Duodenal mucosa (tissue), 2 donors: ENCODE measurements around the gene AJAP1.

Experiments
- H3K27ac ChIP-seq: one replicate; pipeline ENCODE4 v1.7.0; 2013; ENCODE audit warnings: low read depth, low read length
- H3K27me3 ChIP-seq, 2 donors: one replicate each; pipeline ENCODE4 v1.7.0; 2013; ENCODE audit warnings: low read length in 2 of 2, control low read depth in 1 of 2; ENCODE audit not compliant: insufficient read depth in 2 of 2, control insufficient read depth in 1 of 2
- H3K36me3 ChIP-seq, 2 donors: one replicate each; pipeline ENCODE4 v1.7.0; 2013; ENCODE audit warnings: low read length in 2 of 2, control low read depth in 1 of 2; ENCODE audit not compliant: insufficient read depth in 2 of 2, control insufficient read depth in 1 of 2
- H3K4me1 ChIP-seq, 2 donors: one replicate each; pipeline ENCODE4 v1.7.0; 2013; ENCODE audit warnings: low read length in 2 of 2, control low read depth in 1 of 2; ENCODE audit not compliant: insufficient read depth in 2 of 2, control insufficient read depth in 1 of 2
- H3K4me3 ChIP-seq, 2 donors: one replicate each; pipeline ENCODE4 v1.7.0; 2013; ENCODE audit warnings: low read length in 2 of 2, low read depth in 1 of 2
- H3K9ac ChIP-seq, 2 donors: one replicate each; pipeline ENCODE4 v1.7.0; 2013; ENCODE audit warnings: low read length in 2 of 2, low read depth in 1 of 2
- H3K9me3 ChIP-seq, 2 donors: one replicate each; pipeline ENCODE4 v1.7.0; 2013; ENCODE audit warnings: low read length in 2 of 2, control low read depth in 1 of 2; ENCODE audit not compliant: control insufficient read depth in 1 of 2

The AJAP1 gene

DNA sequence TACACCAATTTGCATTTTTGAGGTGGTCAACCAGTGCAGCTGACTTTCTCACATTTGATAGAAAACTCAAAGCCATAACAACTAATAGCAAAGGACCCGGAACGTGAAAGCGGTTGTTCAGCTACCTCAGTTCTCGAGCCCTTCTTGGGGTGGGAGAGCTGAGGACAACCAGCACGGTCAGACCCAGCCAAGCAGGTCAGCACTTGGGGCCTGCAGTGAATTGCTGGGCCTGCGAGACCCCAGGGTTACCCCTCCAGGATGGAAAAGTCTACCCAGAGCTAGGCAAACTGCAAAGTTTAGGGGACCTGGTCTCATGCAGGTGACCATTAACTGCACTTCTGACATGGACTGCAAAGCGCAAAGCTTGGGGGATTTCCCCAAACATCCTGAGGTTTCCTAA, 23.8 kb upstream of the AJAP1 start:
- Histone ChIP-seq H3K27ac (no peak overlapping the region), H3K27me3 (no peaks in the 10 kb centered on the region), H3K36me3 (no peaks in the 10 kb centered on the region), H3K9ac (no peak overlapping the region), H3K4me1 (no peaks in the 10 kb centered on the region), H3K4me3 (no peak overlapping the region), H3K9me3 (no peaks in the 10 kb centered on the region)

DNA sequence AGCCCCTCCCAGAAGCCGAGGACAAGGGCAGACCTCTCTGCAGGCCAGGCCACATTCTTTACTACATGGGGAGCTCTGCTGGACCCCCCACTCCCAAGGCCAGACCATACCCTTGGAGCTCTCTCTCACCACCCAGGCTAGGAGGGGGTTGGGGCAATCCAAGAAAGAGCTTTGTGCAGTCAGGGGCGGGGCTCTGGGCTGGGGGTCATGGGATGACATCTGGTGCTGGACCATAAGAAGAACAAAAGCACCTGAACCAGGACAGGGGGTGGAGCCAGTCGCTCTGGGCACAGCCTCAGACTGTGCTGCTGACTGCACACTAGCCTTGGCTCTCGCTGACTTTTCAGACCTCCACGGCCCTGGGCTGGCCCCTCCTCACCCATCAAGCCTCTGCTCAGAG, 23.1 kb upstream of the AJAP1 start:
- H3K27me3 ChIP-seq, result no peaks in the 10 kb centered on the region
- H3K4me3 ChIP-seq, result no peak overlapping the region
- H3K9ac ChIP-seq, result no peak overlapping the region
- no peaks in the 10 kb centered on the region for H3K9me3 ChIP-seq
- H3K36me3 ChIP-seq, result no peaks in the 10 kb centered on the region
- no peak overlapping the region for H3K27ac ChIP-seq
- H3K4me1 ChIP-seq, result no peaks in the 10 kb centered on the region

GRCh38 chr1:4633346-4633745, 21.1 kb upstream of the AJAP1 start:
- no peak overlapping the region for H3K4me3 ChIP-seq
- H3K4me1 ChIP-seq, result no peaks in the 10 kb centered on the region
- no peaks in the 10 kb centered on the region for H3K36me3 ChIP-seq
- no peaks in the 10 kb centered on the region for H3K9me3 ChIP-seq
- no peak overlapping the region for H3K9ac ChIP-seq
- no peaks in the 10 kb centered on the region for H3K27me3 ChIP-seq
- no peak overlapping the region for H3K27ac ChIP-seq

DNA sequence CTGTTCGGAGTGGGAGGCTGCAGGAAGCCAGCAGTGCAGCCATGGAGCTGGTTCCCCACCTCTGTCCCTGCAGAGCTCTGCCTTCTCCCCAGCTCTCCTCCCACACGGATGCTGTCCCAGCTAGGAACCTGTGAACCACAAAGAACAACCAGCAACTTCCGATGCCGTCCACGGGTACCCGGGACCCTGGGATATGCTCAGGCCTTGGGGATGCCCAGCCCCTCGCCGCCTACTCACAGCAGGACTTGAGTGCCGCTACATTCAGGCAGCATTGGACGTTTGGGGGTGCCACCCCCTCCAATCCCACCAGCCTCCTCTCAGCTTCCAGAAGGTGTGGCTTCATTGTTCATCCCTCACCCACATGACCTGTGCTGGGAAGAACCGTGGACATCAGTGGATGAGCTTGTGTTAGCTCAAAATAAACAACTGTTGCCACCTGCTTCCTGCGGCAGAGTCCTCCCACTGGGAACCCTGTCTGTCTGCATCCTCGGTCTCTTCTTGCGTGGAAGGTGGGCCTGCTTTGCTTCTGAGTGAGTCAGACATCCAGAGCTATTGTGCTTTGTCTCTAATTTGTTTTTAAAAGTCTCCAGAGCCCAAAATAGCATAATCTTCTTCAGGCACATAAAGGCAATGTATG, 20.1 kb upstream of the AJAP1 start:
- H3K27ac ChIP-seq, result no peak overlapping the region
- no peak overlapping the region for H3K4me3 ChIP-seq
- no peaks in the 10 kb centered on the region for H3K4me1 ChIP-seq
- no peaks in the 10 kb centered on the region for H3K9me3 ChIP-seq
- no peaks in the 10 kb centered on the region for H3K27me3 ChIP-seq
- no peak overlapping the region for H3K9ac ChIP-seq
- H3K36me3 ChIP-seq, result no peaks in the 10 kb centered on the region

GRCh38 chr1:4634793-4635406, 19.5 kb upstream of the AJAP1 start:
- H3K4me3 ChIP-seq, result no peak overlapping the region
- H3K27me3 ChIP-seq, result no peaks in the 10 kb centered on the region
- H3K36me3 ChIP-seq, result no peaks in the 10 kb centered on the region
- H3K9me3 ChIP-seq, result no peaks in the 10 kb centered on the region
- H3K4me1 ChIP-seq, result no peaks in the 10 kb centered on the region
- H3K27ac ChIP-seq, result no peak overlapping the region
- H3K9ac ChIP-seq, result no peak overlapping the region

DNA sequence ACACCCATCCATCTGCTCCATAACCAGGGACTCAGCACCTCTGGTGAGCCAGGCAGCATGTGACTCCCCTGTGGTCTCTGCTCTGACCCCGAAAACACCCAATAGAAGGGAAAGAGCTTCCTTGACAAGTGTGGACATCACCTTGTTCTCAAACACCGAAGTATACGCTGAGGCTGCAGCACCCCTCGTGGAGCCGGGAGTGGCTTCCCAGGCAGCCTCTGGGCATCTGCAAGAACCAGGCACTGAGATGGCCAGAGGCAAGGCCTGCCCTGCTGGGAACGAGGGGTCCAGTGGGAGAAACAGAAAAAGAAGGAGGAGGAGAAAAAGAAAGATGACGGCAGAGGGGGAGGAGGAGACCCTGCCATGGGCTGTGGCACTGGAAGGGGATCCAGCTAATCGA, 18.2 kb upstream of the AJAP1 start:
- no peaks in the 10 kb centered on the region for H3K9me3 ChIP-seq
- H3K36me3 ChIP-seq, result no peaks in the 10 kb centered on the region

DNA sequence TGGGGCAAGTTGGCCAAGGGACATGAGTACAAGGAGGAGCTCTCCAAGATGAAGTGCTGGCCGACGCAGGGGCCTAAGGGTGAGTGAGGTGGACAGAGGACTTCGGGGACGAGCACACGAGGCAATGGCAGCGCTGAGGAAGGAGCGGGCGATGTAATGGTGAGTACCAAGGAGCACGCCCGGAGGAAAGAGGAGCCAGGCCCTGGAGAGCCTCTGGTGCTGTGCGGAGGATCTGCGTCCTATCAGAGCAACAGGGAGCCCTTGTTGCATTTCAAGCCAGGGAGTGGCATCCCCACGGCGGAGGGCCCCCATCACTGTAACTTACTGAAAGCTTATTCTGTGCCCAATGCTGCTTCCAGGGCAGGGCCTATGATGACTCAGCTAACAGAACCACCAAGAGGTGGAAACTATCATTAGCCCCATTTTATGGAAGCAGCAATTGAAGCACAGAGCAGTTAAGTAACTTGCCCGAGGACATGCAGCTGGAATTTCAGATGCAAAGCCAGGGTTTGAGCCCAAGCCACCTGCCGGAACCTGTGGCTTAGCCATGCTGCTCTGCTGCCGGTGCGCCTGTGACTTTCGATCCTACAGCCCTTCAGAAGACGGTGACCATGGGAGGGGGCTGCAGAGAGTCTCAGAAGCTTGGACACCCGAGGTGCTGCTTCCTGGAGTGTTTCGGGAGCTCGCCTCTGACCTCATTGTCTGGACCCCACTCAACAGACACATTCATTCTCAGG, 17.6 kb upstream of the AJAP1 start:
- H3K9me3 ChIP-seq, result no peaks in the 10 kb centered on the region

More for the DNA sequence above, 18.2 kb upstream of the AJAP1 start:
- Histone ChIP-seq H3K4me1 (no peaks in the 10 kb centered on the region), H3K27ac (no peak overlapping the region), H3K27me3 (no peaks in the 10 kb centered on the region), H3K9ac (no peak overlapping the region), H3K4me3 (no peak overlapping the region)

DNA sequence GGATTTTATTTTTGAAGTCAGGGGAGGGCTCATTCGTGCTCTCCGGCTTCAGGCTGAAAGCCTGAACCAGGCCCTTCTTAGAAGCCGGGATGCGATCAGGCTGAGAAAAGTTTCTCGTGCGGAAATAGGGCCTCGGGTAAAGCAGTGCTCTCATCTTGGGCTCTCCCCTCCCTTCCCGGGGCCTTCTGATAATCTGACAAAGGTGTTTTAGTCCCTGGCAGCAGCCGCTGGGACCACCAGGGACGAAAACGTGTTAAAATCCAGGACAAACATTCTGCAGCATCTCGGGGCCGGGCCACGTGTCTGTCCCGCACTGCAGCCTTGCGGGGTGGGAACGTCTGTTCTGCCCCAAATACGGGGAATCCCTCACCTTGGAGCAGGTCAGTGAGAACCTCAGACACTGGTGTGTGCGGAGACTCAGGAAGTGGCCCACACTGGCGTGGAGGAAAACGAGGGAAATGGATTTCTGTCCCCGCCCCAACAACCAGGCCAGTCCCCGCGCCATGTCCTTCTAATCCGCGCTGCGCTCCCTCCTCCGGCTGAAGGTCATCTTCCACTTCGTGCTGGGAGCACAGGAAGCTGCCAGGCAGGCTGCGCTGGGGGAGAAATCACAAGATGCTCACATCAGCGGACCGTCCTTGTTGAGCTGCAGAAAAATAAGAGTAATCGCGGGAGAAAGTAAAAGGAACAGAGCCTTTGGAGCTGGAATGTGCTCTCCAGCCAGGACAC, 16.6 kb upstream of the AJAP1 start:
- Histone ChIP-seq H3K9ac (no peak overlapping the region), H3K4me1 (no peaks in the 10 kb centered on the region), H3K27me3 (no peaks in the 10 kb centered on the region), H3K36me3 (no peaks in the 10 kb centered on the region), H3K27ac (no peak overlapping the region), H3K9me3 (no peaks in the 10 kb centered on the region), H3K4me3 (no peak overlapping the region)

More for the DNA sequence above, 17.6 kb upstream of the AJAP1 start:
- no peaks in the 10 kb centered on the region for H3K36me3 ChIP-seq
- H3K9ac ChIP-seq, result no peak overlapping the region
- no peaks in the 10 kb centered on the region for H3K4me1 ChIP-seq
- H3K27me3 ChIP-seq, result no peaks in the 10 kb centered on the region
- H3K4me3 ChIP-seq, result no peak overlapping the region
- H3K27ac ChIP-seq, result no peak overlapping the region

- H3K27me3 ChIP-seq, result no peaks in the 10 kb centered on the region
- no peaks in the 10 kb centered on the region for H3K36me3 ChIP-seq
- H3K4me1 ChIP-seq, result no peaks in the 10 kb centered on the region
- no peak overlapping the region for H3K27ac ChIP-seq
- no peak overlapping the region for H3K9ac ChIP-seq
- H3K4me3 ChIP-seq, result no peak overlapping the region
- H3K9me3 ChIP-seq, result no peaks in the 10 kb centered on the region
Measured at GRCh38 chr1:4638345-4638729, 16.1 kb upstream of the AJAP1 start.

- Histone ChIP-seq H3K9ac (no peak overlapping the region), H3K27ac (no peak overlapping the region), H3K9me3 (no peaks in the 10 kb centered on the region), H3K4me1 (no peaks in the 10 kb centered on the region), H3K27me3 (no peaks in the 10 kb centered on the region), H3K4me3 (no peak overlapping the region), H3K36me3 (no peaks in the 10 kb centered on the region)
Measured at GRCh38 chr1:4640931-4641330, 13.5 kb upstream of the AJAP1 start.
